Kidney capillary endothelial cell (primary cell): ENCODE data around the gene PAM.
"Not testable (repeated sequence)": the region's sequence is repeated elsewhere in the genome, so short reads cannot be mapped to it uniquely, and the experiment has no call there.

ENCODE experiments used
- DNase-seq: peaks from one replicate; pipeline ENCODE4 v3.0.0-alpha.2; 2018; ENCODE audit warnings: low spot score

Gene PAM

GRCh38 chr5:102902647-102903046 is 147.5 kb downstream of the PAM start:
- DNase-seq: no peak

DNA sequence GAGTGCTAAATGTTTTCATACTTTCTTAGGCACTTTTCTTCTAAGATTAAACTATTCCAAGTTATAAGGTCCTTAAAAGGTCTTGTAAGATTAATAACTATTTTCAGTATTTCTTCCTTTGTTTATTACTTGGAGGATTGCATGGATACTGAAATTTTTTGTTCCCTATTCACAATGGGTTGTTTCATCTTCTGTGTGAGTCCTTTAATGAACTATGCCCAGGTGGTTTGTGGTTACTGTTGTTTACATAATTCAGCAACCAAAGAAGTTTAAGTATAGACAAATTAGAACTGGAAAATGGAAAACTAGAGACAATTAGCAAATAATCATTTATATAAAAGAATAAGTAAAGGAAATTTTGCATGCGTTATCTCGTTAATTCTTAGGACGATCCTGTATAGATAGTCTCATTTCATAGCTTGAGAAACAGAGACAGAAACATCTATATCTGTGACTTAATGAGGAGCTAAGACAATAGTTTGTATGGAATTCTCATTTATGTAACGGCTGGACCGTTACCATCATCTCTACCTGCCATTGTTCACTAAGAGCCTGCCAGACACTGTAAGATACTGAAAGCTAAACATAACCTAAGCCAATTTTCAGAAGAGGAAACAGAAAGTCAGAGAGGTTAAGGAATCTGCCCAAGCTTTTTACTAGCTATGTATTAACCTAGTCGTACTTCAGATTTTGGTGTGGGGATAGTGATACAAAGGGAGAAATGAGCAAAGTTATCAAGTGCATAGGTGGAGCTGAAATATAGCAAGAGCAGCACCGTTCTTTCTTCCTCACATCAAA is 148.2 kb downstream of the PAM start:
- no peak for DNase-seq

GRCh38 chr5:102905056-102905455 is 150.0 kb downstream of the PAM start:
- no peak for DNase-seq

DNA sequence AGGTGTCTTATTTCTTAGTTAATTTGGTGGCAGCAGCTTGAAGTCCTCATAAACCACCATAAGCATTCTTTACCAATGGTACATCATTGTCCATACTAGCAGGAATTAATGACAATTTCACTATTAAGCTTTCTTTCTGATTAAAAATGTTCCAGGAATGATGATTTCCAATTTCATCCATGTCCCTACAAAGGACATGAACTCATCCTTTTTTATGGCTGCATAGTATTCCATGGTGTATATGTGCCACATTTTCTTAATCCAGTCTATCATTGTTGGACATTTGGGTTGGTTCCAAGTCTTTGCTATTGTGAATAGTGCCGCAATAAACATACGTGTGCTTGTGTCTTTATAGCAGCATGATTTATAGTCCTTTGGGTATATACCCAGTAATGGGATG is 152.0 kb downstream of the PAM start:
- not testable (repeated sequence) for DNase-seq

GRCh38 chr5:102910240-102911226 is 155.4 kb downstream of the PAM start:
- DNase-seq: peak; percentile 36

GRCh38 chr5:102911973-102912372 is 156.9 kb downstream of the PAM start:
- DNase-seq: peak; percentile 90

DNA sequence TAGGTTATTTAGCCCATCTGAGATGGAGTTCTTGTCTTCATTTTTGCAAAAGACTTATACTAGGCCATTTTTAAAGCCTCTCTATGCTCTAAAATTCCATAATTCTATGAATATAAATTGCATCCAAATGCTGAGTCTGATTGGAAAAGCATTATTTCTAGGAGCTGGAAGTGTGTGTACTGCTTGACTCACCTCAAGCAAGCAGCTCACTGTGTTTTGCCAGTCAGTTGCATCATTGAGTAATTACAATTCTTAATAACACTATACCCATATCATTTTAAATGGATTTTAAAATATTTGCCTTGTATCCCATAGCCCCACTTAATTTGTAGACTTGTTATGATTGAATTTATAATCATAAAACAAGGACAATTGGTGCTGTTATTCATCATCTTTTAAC is 161.0 kb downstream of the PAM start:
- DNase-seq: no peak

DNA sequence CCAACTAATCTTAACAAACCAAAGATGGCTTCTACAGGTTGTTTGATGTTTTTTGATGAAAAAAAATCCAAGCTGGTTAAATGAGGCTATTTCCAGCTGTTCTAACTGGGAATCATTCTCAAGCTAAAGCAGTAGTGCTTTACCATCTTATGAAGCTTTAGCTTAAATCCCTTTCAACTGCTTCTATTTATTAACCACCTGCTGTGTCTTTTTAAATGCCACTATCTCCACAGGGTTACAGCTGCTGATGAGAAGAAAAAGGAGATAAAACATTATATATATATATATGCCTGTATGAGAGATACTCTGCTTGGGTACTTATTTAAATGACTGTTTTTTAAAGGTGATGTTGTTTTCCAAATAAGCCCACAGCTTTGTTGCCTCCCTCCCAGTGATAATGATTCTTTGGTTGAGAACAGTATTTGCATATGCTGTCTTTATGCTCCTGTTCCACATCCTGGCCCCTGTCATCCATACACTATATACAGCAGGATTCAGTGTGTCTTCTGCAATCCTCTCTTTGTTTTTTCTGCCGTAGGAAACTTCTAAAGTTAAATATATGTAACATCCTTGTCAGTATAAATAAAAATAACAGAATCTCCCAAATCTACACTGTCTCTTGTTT is 164.0 kb downstream of the PAM start:
- DNase-seq: no peak

DNA sequence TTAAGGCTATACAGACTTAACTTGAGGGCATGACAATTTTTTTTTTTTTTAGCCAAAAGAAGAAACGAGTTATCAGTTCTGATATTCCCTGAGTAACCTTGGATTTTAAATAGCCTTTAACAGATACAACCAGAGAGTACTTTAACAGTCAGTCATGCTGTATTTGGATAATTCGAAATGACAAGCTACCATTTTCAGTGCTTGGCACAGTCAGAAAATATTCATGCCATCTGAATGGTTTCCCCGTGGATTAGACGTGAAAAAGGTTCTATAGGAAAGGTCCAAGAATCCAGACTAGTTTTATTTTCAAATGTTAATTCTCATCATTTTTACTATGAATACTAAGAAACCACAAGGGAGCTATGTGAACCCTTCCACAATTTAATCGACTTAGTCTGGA is 165.7 kb downstream of the PAM start:
- DNase-seq: no peak

- no peak for DNase-seq
These were observed 166.4 kb downstream of the PAM start for GRCh38 chr5:102921341-102922044.

DNA sequence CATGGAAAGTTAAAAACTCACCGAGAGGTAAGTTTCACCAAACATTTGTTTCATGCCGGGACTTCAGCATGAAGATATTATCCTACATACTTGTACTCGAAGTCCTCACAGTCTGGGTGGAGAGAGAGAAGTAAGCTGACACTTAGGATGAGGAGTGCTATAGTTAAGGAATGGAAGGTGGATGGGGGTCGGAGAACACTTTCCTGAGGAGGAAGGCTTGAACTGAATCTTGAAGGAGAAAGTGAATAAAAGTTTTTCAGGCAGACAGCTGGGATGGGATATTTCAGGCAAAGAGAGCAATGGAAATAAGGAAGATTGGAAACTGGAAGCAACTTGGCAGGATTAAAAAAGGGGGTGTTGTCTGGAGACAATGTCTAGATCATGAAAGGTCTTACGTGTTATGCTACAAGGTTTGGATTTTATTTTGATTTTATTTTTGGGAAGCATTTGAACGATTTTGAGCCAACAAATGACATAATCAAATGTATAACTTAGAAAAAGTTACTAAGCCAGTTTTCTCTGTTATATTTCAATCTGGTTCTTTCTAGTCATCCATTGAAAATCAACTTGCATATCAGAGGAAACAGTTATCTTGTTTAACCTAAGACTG is 167.1 kb downstream of the PAM start:
- no peak for DNase-seq

DNA sequence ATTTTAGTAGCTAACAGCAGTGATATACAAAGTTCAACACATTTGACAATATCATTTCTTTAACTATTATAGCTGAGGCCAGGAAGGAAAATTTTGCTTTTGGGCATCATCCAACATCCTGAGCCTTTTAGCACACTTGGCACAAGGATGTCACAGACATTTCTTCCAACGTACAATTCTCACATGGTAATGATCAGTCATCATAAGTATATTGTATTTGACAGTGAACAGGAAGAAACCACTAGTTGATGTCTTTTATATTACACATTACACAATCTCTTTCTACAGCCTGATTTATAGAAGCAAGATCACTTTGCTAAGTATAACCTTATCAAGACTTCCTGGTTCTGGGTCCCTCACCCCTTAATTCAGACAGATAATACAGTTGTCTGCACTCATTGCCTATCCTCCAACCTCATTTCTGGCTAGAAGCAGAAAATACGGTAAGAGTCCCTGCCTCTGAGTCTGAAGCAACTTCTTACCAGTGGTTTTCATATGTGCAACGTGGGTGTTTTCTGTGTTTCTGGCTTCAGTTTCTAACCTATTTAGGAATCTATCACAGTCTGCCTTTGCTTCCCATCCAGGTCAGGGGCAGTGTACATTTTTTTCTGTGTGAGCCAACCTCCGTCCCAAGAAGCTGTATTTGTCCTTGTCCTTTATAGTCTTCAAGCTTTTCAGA is 167.8 kb downstream of the PAM start:
- DNase-seq: no peak

- no peak for DNase-seq
These were observed 169.9 kb downstream of the PAM start for GRCh38 chr5:102924963-102925362.

DNA sequence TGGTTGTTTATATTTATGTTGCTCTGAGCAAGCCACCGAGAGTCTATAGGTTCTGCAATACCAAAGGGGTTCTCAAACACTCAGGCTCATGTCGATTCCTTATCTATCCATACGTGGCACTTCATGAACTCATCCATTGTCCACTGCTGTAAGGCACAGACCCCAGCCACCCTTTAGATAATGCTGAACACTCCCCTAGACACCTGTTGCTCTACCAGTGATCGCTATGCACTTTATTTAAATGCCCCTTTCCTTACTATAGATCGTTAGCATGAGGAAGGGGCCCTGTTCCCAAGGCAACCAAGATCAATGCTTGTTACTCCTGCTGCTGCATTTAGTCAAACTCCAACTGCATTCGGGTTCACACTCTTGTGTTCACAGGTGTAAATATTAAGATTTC is 171.9 kb downstream of the PAM start:
- no peak for DNase-seq

DNA sequence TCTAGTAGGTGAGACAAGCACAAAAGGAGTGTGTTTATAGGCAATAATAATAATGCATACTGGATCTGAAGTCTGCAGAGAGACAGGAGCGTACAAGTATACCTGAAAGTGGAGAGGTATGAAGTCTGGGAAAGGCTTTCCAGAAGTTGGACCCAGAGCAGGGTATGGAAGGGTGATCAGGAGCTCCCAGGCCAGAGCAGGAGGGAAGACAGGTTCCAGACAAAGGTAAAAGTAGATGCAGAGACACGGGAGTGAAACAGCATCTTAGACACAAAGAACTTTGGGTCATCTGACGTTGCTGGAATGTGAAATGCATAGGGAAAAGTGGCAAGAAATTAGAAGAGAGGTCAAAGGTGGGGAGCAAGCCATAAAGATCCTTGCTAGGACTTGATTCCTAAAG is 175.1 kb downstream of the PAM start:
- no peak for DNase-seq

DNA sequence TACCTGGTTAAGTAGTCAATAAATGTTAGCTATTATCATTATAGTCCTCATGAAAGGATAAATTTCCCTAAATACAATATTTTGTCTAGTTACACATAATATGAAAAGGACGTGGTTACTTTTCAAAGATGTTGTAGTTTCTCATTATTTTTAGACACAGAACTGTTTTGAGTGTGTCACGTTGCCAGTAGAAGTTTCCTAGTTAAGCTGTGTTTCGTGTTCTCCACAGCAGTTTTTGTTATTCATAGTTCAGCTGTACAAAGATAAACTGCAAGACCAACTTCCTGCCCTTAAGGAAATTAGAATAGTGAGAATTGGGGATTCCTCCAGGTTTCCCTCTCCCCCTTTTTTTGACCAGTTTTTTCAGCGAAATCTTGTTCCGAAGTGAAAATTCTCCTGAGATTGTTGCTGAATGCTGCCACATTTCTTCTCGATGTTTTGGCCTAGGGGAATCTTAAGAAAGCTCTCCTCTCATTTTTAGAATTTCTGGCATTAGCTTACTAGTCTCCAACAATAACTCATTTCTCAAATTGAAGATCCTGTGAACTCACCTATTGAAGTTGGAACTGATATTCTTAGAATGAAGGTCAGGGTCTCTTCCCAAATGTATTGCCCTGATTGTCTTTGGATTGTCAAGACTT is 176.1 kb downstream of the PAM start:
- no peak for DNase-seq

DNA sequence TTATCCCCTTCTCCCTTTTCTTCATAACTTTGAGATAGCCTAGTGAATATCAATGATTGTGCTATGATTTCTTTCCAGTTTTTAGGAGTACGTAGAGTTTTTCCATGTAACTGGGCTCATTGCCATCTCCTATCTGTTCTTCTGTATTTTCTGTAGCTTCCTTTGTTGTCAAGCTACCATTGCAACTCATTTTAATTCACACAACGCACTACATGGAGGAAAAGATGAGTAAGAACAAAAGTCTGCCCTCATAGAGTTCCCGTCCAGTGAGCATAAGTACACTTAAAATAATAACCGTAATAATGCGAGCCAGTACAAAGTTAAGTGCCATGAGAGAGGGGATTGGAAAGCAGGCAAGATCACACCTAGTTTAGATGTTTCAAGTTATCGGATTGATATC is 177.7 kb downstream of the PAM start:
- DNase-seq: no peak

DNA sequence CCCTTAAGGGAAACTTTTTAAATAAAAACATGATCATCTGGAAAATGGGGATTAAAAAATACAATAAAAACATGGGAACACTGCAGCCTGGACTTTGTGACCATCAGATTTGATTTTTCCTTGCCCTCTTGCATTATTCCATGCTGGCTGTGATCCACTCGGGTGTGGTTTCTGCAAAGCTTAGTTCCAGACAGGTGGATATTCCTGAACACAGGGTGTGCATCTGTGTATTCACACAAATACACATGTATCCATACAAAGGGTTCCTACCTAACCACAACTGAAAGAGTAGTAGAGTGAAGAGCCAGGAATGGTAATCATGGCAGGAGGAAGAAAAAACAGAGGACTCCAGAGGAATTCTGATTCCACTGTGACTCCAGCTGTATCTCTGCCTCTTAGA is 178.2 kb downstream of the PAM start:
- no peak for DNase-seq

DNA sequence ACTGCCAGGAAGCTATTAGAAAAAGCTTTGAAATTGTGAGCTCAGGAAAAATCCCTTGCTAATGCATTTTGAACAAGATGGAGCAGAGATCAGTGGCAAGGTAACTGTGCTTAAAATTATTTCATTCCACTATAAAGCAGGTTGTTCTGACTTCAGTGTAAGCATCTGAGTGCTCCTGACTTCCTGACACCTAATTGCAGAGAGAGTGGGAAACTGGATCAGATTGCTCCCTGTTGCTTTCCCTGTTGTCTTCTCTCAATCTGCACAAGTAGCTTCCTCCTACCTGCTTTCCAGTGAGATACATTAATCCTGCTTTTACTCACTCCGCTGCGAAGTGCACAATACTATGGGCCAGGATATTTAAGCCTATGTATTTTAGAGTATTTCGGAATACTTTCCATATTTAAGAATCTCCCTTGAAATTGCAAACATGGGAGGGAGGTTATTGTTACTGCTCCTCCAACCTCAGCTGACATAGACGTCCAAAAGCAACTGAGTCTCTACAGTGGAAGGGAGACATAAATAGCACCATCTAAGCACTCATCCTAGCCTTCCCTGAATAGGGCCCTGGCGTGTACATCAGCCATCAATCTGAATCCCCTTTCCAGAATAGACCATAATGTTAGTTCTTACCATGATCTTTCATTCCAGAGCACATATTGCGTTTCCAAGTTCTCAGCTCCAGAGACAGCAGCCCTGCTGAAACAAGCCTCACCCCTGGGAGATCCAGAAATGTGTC is 178.8 kb downstream of the PAM start:
- no peak for DNase-seq

GRCh38 chr5:102937894-102938293 is 182.8 kb downstream of the PAM start:
- DNase-seq: no peak
